PC-3 (cell line): ENCODE results near the gene TRAF3. TPM values are rescaled to one million over a fixed set of nuclear protein-coding genes. Genes with fewer than 3 reads are reported as not detected.

Experiments
- ATAC-seq: fragments of 200-7000 bp; cut with Tn5 transposase; 2 replicates; pipeline ENCODE4 v1.9.1; 2020; ENCODE audit warnings: mild to moderate bottlenecking, moderate library complexity
- BruUV-seq: library from RNA; stranded (reverse); fragments of 400-500 nt; replicated peaks from 2 replicates; lab custom pipeline; 2021; lab: Mats Ljungman, UMichigan
- CTCF ChIA-PET: fragments of 300-600 bp; sonication (Branson Sonifier 250); formaldehyde crosslinking; loops from one replicate; lab custom pipeline; 2022; ENCODE audit warnings: antibody characterized with exemption; lab: Charles Lee
- POLR2A ChIA-PET: fragments of 300-600 bp; sonication (Branson Sonifier 250); formaldehyde crosslinking; loops from one replicate; lab custom pipeline; 2022; ENCODE audit warnings: antibody characterized with exemption; ENCODE audit not compliant: unreplicated experiment; lab: Charles Lee
- DNase-seq: peaks from one replicate; pipeline ENCODE4 v3.0.0-alpha.2; 2015
- H2AFZ ChIP-seq: fragments of 300-600 bp; sonication (generic); 2 replicates; pipeline ENCODE4 v1.6.0; 2016; ENCODE audit warnings: antibody characterized with exemption, low read length
- H3F3A ChIP-seq: fragments of 300-600 bp; sonication (generic); one replicate; pipeline ENCODE4 v1.6.0; 2017; ENCODE audit warnings: antibody characterized with exemption, low read length, control low read depth, mild to moderate bottlenecking; ENCODE audit not compliant: unreplicated experiment
- H3K27ac ChIP-seq: fragments of 300-600 bp; sonication (generic); 2 replicates; pipeline ENCODE4 v1.5.1; 2016; ENCODE audit warnings: mild to moderate bottlenecking, low read length
- H3K27me3 ChIP-seq: fragments of 300-600 bp; sonication (generic); 2 replicates; pipeline ENCODE4 v1.6.1; 2016; ENCODE audit warnings: low read length, mixed read lengths
- H3K36me3 ChIP-seq: fragments of 300-600 bp; sonication (generic); 2 replicates; pipeline ENCODE4 v1.6.1; 2016; ENCODE audit warnings: low read depth, mixed run types, low read length, mixed read lengths
- H3K4me1 ChIP-seq: fragments of 300-600 bp; sonication (generic); 2 replicates; pipeline ENCODE4 v1.5.1; 2016; ENCODE audit warnings: low read length; ENCODE audit not compliant: insufficient read depth
- H3K4me2 ChIP-seq: fragments of 300-600 bp; sonication (generic); 2 replicates; pipeline ENCODE4 v1.6.0; 2016; ENCODE audit warnings: low read length
- H3K4me3 ChIP-seq: fragments of 300-600 bp; sonication (generic); 2 replicates; pipeline ENCODE4 v1.5.1; 2016; ENCODE audit warnings: mild to moderate bottlenecking, low read length, mixed read lengths
- H3K79me2 ChIP-seq: fragments of 300-600 bp; sonication (generic); 2 replicates; pipeline ENCODE4 v1.6.1; 2017; ENCODE audit warnings: low read length, mixed read lengths
- H3K9ac ChIP-seq: fragments of 300-600 bp; sonication (generic); 2 replicates; pipeline ENCODE4 v1.6.0; 2016; ENCODE audit warnings: mild to moderate bottlenecking, low read length
- H3K9me2 ChIP-seq: fragments of 300-600 bp; sonication (generic); replicated peaks from 2 replicates; pipeline ENCODE4 v1.6.1; 2016; ENCODE audit warnings: mixed run types, low read length, mixed read lengths
- H3K9me3 ChIP-seq: fragments of 300-600 bp; sonication (generic); 2 replicates; pipeline ENCODE4 v1.6.1; 2016; ENCODE audit warnings: low read length, mixed read lengths
- H4K20me1 ChIP-seq: fragments of 300-600 bp; sonication (generic); 2 replicates; pipeline ENCODE4 v1.6.1; 2016; ENCODE audit warnings: low read length, mixed read lengths
- EZH2 ChIP-seq: fragments of 300-600 bp; sonication (generic); IDR thresholded peaks from one replicate; pipeline ENCODE4 v1.6.1; 2017; ENCODE audit warnings: antibody characterized with exemption, mild to moderate bottlenecking, low read length; ENCODE audit not compliant: unreplicated experiment
- EZH2phosphoT487 ChIP-seq: fragments of 300-600 bp; sonication (generic); IDR thresholded peaks from 2 replicates; pipeline ENCODE4 v1.6.1; 2018; ENCODE audit warnings: mild to moderate bottlenecking, antibody characterized with exemption, low read length, borderline replicate concordance
- intact Hi-C: fragments of 100-400 bp; cut with micrococcal nuclease; formaldehyde crosslinking; loops from 2 replicates; pipeline ENCODE4 v1.9.0; 2023
- total RNA-seq: library from RNA; depleted of rRNA; stranded (reverse); fragments of >200 nt; gene quantifications from 2 replicates; pipeline ENCODE4 v1.2.3, GENCODE V29; 2014
- TF ChIP-seq, protein P1 (sequence below): fragments of 300-600 bp; sonication (generic); conservative IDR thresholded peaks from 2 replicates; pipeline ENCODE4 v1.5.1; 2017; ENCODE audit warnings: antibody characterized with exemption, low read depth, mild to moderate bottlenecking, low read length

Gene TRAF3
- total RNA-seq, 1 experiment from 2014 or later = 19.4 TPM

GRCh38 chr14:102778338-102779083 is 1.3 kb downstream of the TRAF3 start:
- TSS peak; percentile 60 for BruUV-seq
- peak overlapping the region; percentile 81 for H3K4me3 ChIP-seq
- H3K79me2 ChIP-seq = peaks cover 57% of the 10 kb centered on the region
- peak overlapping the region; percentile 87 for H3K9ac ChIP-seq
- ChIA-PET CTCF (no interaction called here), POLR2A (no interaction called here)
- peak overlapping the region; percentile 93 for H3K4me2 ChIP-seq
- ATAC-seq (no peak), DNase-seq (peak; percentile 18)
- H3F3A ChIP-seq = no peaks in the 10 kb centered on the region
- peak overlapping the region; percentile 2 for H2AFZ ChIP-seq
- H3K9me2 ChIP-seq = no peaks in the 10 kb centered on the region
- H3K27me3 ChIP-seq = no peaks in the 10 kb centered on the region
- TF ChIP-seq, protein P1, sequence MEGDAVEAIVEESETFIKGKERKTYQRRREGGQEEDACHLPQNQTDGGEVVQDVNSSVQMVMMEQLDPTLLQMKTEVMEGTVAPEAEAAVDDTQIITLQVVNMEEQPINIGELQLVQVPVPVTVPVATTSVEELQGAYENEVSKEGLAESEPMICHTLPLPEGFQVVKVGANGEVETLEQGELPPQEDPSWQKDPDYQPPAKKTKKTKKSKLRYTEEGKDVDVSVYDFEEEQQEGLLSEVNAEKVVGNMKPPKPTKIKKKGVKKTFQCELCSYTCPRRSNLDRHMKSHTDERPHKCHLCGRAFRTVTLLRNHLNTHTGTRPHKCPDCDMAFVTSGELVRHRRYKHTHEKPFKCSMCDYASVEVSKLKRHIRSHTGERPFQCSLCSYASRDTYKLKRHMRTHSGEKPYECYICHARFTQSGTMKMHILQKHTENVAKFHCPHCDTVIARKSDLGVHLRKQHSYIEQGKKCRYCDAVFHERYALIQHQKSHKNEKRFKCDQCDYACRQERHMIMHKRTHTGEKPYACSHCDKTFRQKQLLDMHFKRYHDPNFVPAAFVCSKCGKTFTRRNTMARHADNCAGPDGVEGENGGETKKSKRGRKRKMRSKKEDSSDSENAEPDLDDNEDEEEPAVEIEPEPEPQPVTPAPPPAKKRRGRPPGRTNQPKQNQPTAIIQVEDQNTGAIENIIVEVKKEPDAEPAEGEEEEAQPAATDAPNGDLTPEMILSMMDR = no peak
- no peak for TF ChIP-seq EZH2phosphoT487
- TF ChIP-seq EZH2 = no peak
- H3K36me3 ChIP-seq = no peaks in the 10 kb centered on the region
- H3K4me1 ChIP-seq = peaks cover 29% of the 10 kb centered on the region
- peaks cover 32% of the 10 kb centered on the region for H4K20me1 ChIP-seq
- H3K9me3 ChIP-seq = no peaks in the 10 kb centered on the region
- intact Hi-C loops = loop anchor here (5.0 to 10.0 kb wide), 2 partner anchors 81 to 136 kb away; no protein-coding TSS in a partner anchor
- H3K27ac ChIP-seq = peak overlapping the region; percentile 22; the same call in 1 of the 2 replicates

GRCh38 chr14:102779084-102779462 is 1.8 kb downstream of the TRAF3 start:
- Histone ChIP-seq H3K4me3 (peak overlapping the region; percentile 81), H4K20me1 (peaks cover 32% of the 10 kb centered on the region), H3K4me1 (peaks cover 29% of the 10 kb centered on the region), H3K27me3 (no peaks in the 10 kb centered on the region), H3K9me2 (no peaks in the 10 kb centered on the region), H3K27ac (no peak overlapping the region), H3K79me2 (peaks cover 63% of the 10 kb centered on the region), H3K9me3 (no peaks in the 10 kb centered on the region), H2AFZ (no peak overlapping the region), H3K9ac (peak overlapping the region; percentile 87), H3K4me2 (peak overlapping the region; percentile 93), H3F3A (no peaks in the 10 kb centered on the region), H3K36me3 (no peaks in the 10 kb centered on the region)
- intact Hi-C loops = loop anchor here (5.0 to 10.0 kb wide), 2 partner anchors 82 to 136 kb away; no protein-coding TSS in a partner anchor
- CTCF ChIA-PET = no interaction called here
- no peak for DNase-seq
- BruUV-seq = no TSS peak
- POLR2A ChIA-PET = no interaction called here
- no peak for ATAC-seq
- TF ChIP-seq EZH2phosphoT487 (no peak), EZH2 (no peak)
- TF ChIP-seq, protein P1 = no peak
